H1 (cell line): ENCODE results near the gene UPF3A. TPM values are rescaled to one million over a fixed set of nuclear protein-coding genes. Genes with fewer than 3 reads are reported as not detected.

Experiments used
- EZH2 ChIP-seq: fragments of 200-600 bp; sonication (generic); IDR thresholded peaks from 2 replicates; pipeline ENCODE4 v1.7.1; 2012; ENCODE audit warnings: low read depth, mild to moderate bottlenecking, moderate library complexity, low read length, inconsistent platforms; ENCODE audit not compliant: severe bottlenecking
- polyA plus RNA-seq, 7 experiments: library from polyadenylated mRNA; depleted of rRNA in 3 of 7; stranded (reverse) in 5 of 7; unstranded in 2 of 7; fragments of >200 nt in 5 of 7; fragments of 200-250 nt in 2 of 7; gene quantifications; 1 replicate in 5 of 7; 2 replicates in 1 of 7; 4 replicates in 1 of 7; pipeline versions ENCODE4 v1.2.1 to v1.2.3, GENCODE V29; 2011 to 2013; ENCODE audit warnings: missing spikeins in 2 of 7, mixed read lengths in 2 of 7
- total RNA-seq: library from RNA; stranded (reverse); fragmentation: NEBNext Ultra II Directional; extraction: Animal tissue kit (Norgen Biotek cat#: 25700); gene quantifications from 2 replicates; pipeline ENCODE4 v1.2.1, GENCODE V29; 2021
- TF ChIP-seq, protein P1 (sequence below): IDR thresholded peaks from 2 replicates; pipeline ENCODE4 v1.6.1; 2012; ENCODE audit warnings: low read length, inconsistent platforms

UPF3A gene
- total and polyA plus RNA-seq, 2 of the 8 experiments (the other 6 are each of a cell fraction or from before 2014, with no cell fraction given): 47.1 to 58.2 TPM

DNA sequence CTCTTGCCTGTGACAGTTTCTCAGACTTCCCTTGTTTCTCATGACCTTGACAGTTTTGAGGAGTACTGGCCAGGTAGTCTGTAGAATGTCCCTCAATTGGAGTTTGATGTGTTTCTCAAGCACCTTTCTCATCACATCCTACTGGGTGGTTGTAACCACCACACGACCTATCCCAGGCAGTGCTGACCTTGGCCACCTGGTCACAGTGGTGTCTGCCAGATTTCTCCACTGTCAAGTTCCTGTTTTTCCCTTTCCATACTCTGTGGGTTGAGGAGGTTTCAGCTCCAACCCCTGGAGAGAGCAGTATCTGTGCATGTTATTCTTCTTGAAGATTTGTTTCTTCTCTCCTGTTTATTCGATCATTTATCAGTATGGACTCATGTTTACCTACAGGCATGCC lies 8.4 kb upstream of the UPF3A start (continued):
- TF ChIP-seq, protein P1, sequence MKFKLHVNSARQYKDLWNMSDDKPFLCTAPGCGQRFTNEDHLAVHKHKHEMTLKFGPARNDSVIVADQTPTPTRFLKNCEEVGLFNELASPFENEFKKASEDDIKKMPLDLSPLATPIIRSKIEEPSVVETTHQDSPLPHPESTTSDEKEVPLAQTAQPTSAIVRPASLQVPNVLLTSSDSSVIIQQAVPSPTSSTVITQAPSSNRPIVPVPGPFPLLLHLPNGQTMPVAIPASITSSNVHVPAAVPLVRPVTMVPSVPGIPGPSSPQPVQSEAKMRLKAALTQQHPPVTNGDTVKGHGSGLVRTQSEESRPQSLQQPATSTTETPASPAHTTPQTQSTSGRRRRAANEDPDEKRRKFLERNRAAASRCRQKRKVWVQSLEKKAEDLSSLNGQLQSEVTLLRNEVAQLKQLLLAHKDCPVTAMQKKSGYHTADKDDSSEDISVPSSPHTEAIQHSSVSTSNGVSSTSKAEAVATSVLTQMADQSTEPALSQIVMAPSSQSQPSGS: no peak
- TF ChIP-seq EZH2: no peak
- TF ChIP-seq, all 59 proteins: peak for 0
